PC-3 (cell line): ENCODE results near the gene CERKL. TPM values are rescaled to one million over a fixed set of nuclear protein-coding genes. Genes with fewer than 3 reads are reported as not detected.

Experiments used
- ATAC-seq: fragments of 200-7000 bp; cut with Tn5 transposase; 2 replicates; pipeline ENCODE4 v1.9.1; 2020; ENCODE audit warnings: mild to moderate bottlenecking, moderate library complexity
- BruUV-seq: library from RNA; stranded (reverse); fragments of 400-500 nt; replicated peaks from 2 replicates; lab custom pipeline; 2021; lab: Mats Ljungman, UMichigan
- CTCF ChIA-PET: fragments of 300-600 bp; sonication (Branson Sonifier 250); formaldehyde crosslinking; loops from one replicate; lab custom pipeline; 2022; ENCODE audit warnings: antibody characterized with exemption; lab: Charles Lee
- POLR2A ChIA-PET: fragments of 300-600 bp; sonication (Branson Sonifier 250); formaldehyde crosslinking; loops from one replicate; lab custom pipeline; 2022; ENCODE audit warnings: antibody characterized with exemption; ENCODE audit not compliant: unreplicated experiment; lab: Charles Lee
- DNase-seq: peaks from one replicate; pipeline ENCODE4 v3.0.0-alpha.2; 2015
- H2AFZ ChIP-seq: fragments of 300-600 bp; sonication (generic); 2 replicates; pipeline ENCODE4 v1.6.0; 2016; ENCODE audit warnings: antibody characterized with exemption, low read length
- H3F3A ChIP-seq: fragments of 300-600 bp; sonication (generic); one replicate; pipeline ENCODE4 v1.6.0; 2017; ENCODE audit warnings: antibody characterized with exemption, low read length, control low read depth, mild to moderate bottlenecking; ENCODE audit not compliant: unreplicated experiment
- H3K27ac ChIP-seq: fragments of 300-600 bp; sonication (generic); 2 replicates; pipeline ENCODE4 v1.5.1; 2016; ENCODE audit warnings: mild to moderate bottlenecking, low read length
- H3K27me3 ChIP-seq: fragments of 300-600 bp; sonication (generic); 2 replicates; pipeline ENCODE4 v1.6.1; 2016; ENCODE audit warnings: low read length, mixed read lengths
- H3K36me3 ChIP-seq: fragments of 300-600 bp; sonication (generic); 2 replicates; pipeline ENCODE4 v1.6.1; 2016; ENCODE audit warnings: low read depth, mixed run types, low read length, mixed read lengths
- H3K4me1 ChIP-seq: fragments of 300-600 bp; sonication (generic); 2 replicates; pipeline ENCODE4 v1.5.1; 2016; ENCODE audit warnings: low read length; ENCODE audit not compliant: insufficient read depth
- H3K4me2 ChIP-seq: fragments of 300-600 bp; sonication (generic); 2 replicates; pipeline ENCODE4 v1.6.0; 2016; ENCODE audit warnings: low read length
- H3K4me3 ChIP-seq: fragments of 300-600 bp; sonication (generic); 2 replicates; pipeline ENCODE4 v1.5.1; 2016; ENCODE audit warnings: mild to moderate bottlenecking, low read length, mixed read lengths
- H3K79me2 ChIP-seq: fragments of 300-600 bp; sonication (generic); 2 replicates; pipeline ENCODE4 v1.6.1; 2017; ENCODE audit warnings: low read length, mixed read lengths
- H3K9ac ChIP-seq: fragments of 300-600 bp; sonication (generic); 2 replicates; pipeline ENCODE4 v1.6.0; 2016; ENCODE audit warnings: mild to moderate bottlenecking, low read length
- H3K9me2 ChIP-seq: fragments of 300-600 bp; sonication (generic); replicated peaks from 2 replicates; pipeline ENCODE4 v1.6.1; 2016; ENCODE audit warnings: mixed run types, low read length, mixed read lengths
- H3K9me3 ChIP-seq: fragments of 300-600 bp; sonication (generic); 2 replicates; pipeline ENCODE4 v1.6.1; 2016; ENCODE audit warnings: low read length, mixed read lengths
- H4K20me1 ChIP-seq: fragments of 300-600 bp; sonication (generic); 2 replicates; pipeline ENCODE4 v1.6.1; 2016; ENCODE audit warnings: low read length, mixed read lengths
- CTCF ChIP-seq: fragments of 300-600 bp; sonication (generic); conservative IDR thresholded peaks from 2 replicates; pipeline ENCODE4 v1.5.1; 2017; ENCODE audit warnings: antibody characterized with exemption, low read depth, mild to moderate bottlenecking, low read length
- EZH2 ChIP-seq: fragments of 300-600 bp; sonication (generic); IDR thresholded peaks from one replicate; pipeline ENCODE4 v1.6.1; 2017; ENCODE audit warnings: antibody characterized with exemption, mild to moderate bottlenecking, low read length; ENCODE audit not compliant: unreplicated experiment
- EZH2phosphoT487 ChIP-seq: fragments of 300-600 bp; sonication (generic); IDR thresholded peaks from 2 replicates; pipeline ENCODE4 v1.6.1; 2018; ENCODE audit warnings: mild to moderate bottlenecking, antibody characterized with exemption, low read length, borderline replicate concordance
- intact Hi-C: fragments of 100-400 bp; cut with micrococcal nuclease; formaldehyde crosslinking; loops from 2 replicates; pipeline ENCODE4 v1.9.0; 2023
- total RNA-seq: library from RNA; depleted of rRNA; stranded (reverse); fragments of >200 nt; gene quantifications from 2 replicates; pipeline ENCODE4 v1.2.3, GENCODE V29; 2014

CERKL gene
- total RNA-seq, 1 experiment from 2014 or later = 0.98 TPM

GRCh38 chr2:181672255-181673008 is 15.5 kb upstream of the CERKL start:
- Histone ChIP-seq H4K20me1 (no peaks in the 10 kb centered on the region), H3K9me3 (no peaks in the 10 kb centered on the region), H3K4me1 (no peaks in the 10 kb centered on the region), H3K4me2 (no peak overlapping the region), H2AFZ (no peak overlapping the region), H3K27ac (no peak overlapping the region), H3K36me3 (no peaks in the 10 kb centered on the region), H3F3A (no peaks in the 10 kb centered on the region), H3K79me2 (no peaks in the 10 kb centered on the region), H3K9me2 (no peaks in the 10 kb centered on the region), H3K9ac (no peak overlapping the region), H3K4me3 (no peak overlapping the region), H3K27me3 (0 out of 2 replicates have a peak, but pooled peaks cover 2% of the 10 kb centered on the region)
- BruUV-seq = no TSS peak
- intact Hi-C loops = no loop called here
- ATAC-seq (no peak), DNase-seq (no peak)
- no peak for TF ChIP-seq EZH2phosphoT487
- TF ChIP-seq EZH2 = no peak
- TF ChIP-seq CTCF = no peak
- ChIA-PET CTCF (no interaction called here), POLR2A (no interaction called here)

GRCh38 chr2:181670632-181671031 is 13.7 kb upstream of the CERKL start:
- intact Hi-C loops = no loop called here
- BruUV-seq = no TSS peak
- CTCF ChIA-PET = no interaction called here
- H3K9me3 ChIP-seq = 0 out of 2 replicates have a peak, but pooled peaks cover 10% of the 10 kb centered on the region
- DNase-seq (no peak), ATAC-seq (no peak)
- TF ChIP-seq EZH2phosphoT487 (no peak), CTCF (no peak), EZH2 (no peak)
- H3K4me3 ChIP-seq = no peak overlapping the region
- H3K27me3 ChIP-seq = 0 out of 2 replicates have a peak, but pooled peaks cover 2% of the 10 kb centered on the region
- H3K79me2 ChIP-seq = no peaks in the 10 kb centered on the region
- H3K27ac ChIP-seq = no peak overlapping the region
- no peaks in the 10 kb centered on the region for H3F3A ChIP-seq
- no peaks in the 10 kb centered on the region for H4K20me1 ChIP-seq
- no peaks in the 10 kb centered on the region for H3K4me1 ChIP-seq
- POLR2A ChIA-PET = no interaction called here
- H3K36me3 ChIP-seq = no peaks in the 10 kb centered on the region
- H3K9me2 ChIP-seq = no peaks in the 10 kb centered on the region
- H3K4me2 ChIP-seq = no peak overlapping the region
- no peak overlapping the region for H2AFZ ChIP-seq
- no peak overlapping the region for H3K9ac ChIP-seq

GRCh38 chr2:181667234-181667633 is 10.3 kb upstream of the CERKL start:
- POLR2A ChIA-PET = interaction anchor here (0.6 kb wide), 1 partner anchor 11 kb away, joined by 3 read pairs; no protein-coding TSS in a partner anchor

More at GRCh38 chr2:181667234-181667633, 10.3 kb upstream of the CERKL start:
- Histone ChIP-seq H3K36me3 (no peaks in the 10 kb centered on the region), H4K20me1 (no peaks in the 10 kb centered on the region), H3K9me2 (no peaks in the 10 kb centered on the region), H3F3A (no peaks in the 10 kb centered on the region), H3K9me3 (0 out of 2 replicates have a peak, but pooled peaks cover 13% of the 10 kb centered on the region), H3K79me2 (no peaks in the 10 kb centered on the region), H3K4me2 (no peak overlapping the region), H3K27me3 (0 out of 2 replicates have a peak, but pooled peaks cover 2% of the 10 kb centered on the region), H2AFZ (no peak overlapping the region), H3K4me3 (no peak overlapping the region), H3K27ac (no peak overlapping the region), H3K4me1 (no peaks in the 10 kb centered on the region), H3K9ac (no peak overlapping the region)
- ATAC-seq (no peak), DNase-seq (no peak)
- intact Hi-C loops = no loop called here
- CTCF ChIA-PET = no interaction called here
- BruUV-seq = no TSS peak
- TF ChIP-seq EZH2 (no peak), EZH2phosphoT487 (no peak), CTCF (no peak)
